HG03025 (cell line): ENCODE measurements around the gene GATM.
"Not testable (repeated sequence)": the region's sequence is repeated elsewhere in the genome, so short reads cannot be mapped to it uniquely, and the experiment has no call there.

Experiments used
- ATAC-seq: cut with Tn5 transposase; IDR thresholded peaks from one replicate; pipeline ENCODE4 v1.9.1; 2021; ENCODE audit warnings: mild to moderate bottlenecking, moderate library complexity; ENCODE audit not compliant: unreplicated experiment, low FRiP score

Gene GATM

DNA sequence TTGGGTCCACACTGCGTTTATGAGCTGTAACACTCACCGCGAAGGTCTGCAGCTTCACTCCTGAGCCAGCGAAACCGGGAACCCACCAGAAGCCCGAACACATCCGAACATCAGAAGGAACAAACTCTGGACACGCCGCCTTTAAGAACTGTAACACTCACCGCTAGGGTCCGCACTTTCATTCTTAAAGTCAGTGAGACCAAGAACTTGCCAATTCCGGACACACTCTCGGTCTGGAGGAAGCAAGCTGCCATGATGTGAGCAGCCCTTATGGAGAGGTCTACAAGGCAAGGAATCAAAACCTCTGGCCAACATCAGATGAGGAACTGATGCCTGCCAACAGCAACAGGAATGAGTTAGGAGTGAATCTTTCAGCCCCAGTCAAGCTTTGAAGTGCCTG is 63.4 kb downstream of the GATM start:
- no peak for ATAC-seq

DNA sequence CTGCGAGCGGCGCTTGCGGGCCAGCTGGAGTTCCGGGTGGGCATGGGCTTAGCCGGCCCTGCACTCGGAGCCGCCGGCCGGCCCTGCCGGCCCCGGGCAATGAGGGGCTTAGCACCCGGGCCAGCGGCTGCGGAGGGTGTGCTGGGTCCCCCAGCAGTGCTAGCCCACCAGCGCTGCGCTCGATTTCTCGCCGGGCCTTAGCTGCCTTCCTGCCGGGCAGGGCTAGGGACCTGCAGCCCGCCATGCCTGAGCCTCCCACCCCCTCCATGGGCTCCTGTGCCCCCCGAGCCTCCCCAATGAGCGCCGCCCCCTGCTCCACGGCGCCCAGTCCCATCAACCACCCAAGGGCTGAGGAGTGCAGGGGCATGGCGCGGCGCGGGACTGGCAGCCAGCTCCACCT is 64.2 kb downstream of the GATM start:
- ATAC-seq: not testable (repeated sequence)
